GM19455 (cell line): ENCODE results near the gene WDR59.
"Not testable (repeated sequence)": the region's sequence is repeated elsewhere in the genome, so short reads cannot be mapped to it uniquely, and the experiment has no call there.

ENCODE experiments used
- ATAC-seq: cut with Tn5 transposase; IDR thresholded peaks from one replicate; pipeline ENCODE4 v1.9.1; 2021; ENCODE audit not compliant: unreplicated experiment

WDR59 gene

DNA sequence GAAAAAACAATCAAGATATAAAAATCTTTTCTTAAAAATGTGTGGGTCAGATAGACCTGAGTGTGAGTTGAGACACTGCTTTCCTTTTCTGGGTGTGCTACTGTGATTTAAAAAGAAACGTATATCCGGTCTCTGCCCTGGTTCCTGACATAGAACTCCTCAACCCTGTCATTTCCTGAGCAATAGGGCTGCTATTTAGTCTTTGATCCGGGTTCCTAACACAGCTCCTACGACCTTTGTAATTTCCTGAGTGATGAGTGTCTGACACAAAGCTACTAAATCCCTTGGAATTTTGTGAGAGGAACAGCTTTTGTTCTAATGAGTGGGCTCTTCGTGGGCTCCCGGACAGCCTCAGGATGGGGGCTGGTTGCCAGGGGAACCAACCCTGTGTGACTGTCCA is 116.4 kb downstream of the WDR59 start:
- no peak for ATAC-seq

DNA sequence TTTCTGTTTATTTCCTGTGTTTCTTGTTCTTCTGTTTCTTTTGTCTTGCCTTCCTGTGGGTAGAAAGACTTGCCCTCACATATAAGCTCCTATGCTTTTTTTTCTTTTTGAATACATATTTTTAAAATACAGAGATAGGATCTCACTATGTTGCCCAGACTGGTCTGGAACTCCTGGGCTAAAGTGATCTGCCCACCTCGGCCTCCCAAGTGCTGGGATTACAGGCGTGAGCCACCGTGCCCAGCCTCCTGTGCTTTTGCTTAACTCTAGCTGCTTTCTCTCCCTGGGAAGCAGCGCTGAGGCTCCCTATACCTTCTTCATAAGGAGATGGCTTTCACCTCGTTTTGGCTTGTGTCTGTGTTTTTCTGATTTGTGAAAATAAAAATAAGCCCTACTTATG is 116.9 kb downstream of the WDR59 start:
- ATAC-seq = no peak

DNA sequence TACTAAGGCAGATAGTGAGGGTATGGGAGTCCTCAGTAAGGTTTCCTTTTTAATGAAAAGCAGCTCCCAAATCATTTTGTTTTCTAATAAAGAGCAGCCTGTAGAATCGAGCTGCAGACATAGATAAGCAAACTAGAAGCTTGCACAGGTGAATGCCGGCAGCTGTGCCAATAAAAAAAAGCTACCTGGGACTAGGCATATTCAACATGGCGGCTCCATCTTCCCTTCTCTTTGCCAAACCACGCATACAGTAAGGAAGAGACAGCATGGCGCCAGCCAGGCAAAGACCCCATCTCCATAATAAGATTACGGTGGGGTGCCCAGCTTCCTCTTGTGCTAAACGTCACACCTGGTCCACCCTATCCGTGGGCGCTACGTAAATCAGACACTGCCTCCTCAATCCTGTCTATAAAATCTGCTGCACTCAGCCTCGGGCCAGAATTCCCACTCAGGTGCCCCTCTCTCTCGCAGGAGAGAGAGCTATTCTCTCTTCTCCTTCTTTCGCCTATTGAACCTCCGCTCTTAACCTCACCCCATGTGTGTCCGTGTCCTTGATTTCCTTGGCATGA is 117.6 kb downstream of the WDR59 start:
- no peak for ATAC-seq

DNA sequence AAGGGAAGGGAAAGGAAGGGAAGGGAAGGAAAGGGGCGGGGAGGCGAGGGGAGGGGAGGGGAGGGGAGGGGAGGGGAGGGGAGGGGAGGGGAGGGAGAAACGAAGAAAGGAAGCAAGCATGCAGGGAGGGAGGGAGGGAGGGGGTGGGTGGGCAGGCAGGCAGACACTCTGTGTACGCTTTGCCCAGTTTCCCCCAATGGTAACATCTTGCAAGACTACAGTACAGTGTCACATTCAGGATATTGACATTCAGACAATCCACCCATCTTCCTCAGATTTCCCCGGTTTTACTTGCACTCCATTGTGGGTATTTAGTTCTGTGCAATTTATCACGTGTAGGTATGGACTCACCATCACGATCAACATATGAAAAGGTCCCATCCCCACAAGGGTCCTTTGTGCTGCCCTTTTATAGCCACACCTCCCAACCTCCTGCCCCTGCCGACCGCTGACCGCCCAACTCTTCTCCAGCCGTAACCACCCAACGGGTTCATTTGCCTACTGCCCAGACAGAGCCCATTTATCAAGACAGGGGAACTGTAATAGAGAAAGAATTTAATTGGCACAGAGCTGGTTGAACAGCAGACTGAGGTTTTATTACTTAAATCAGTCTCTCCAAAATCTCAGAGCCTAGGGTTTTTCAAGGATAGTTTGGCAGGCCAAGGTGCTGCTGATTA is 118.9 kb downstream of the WDR59 start:
- ATAC-seq = no peak

DNA sequence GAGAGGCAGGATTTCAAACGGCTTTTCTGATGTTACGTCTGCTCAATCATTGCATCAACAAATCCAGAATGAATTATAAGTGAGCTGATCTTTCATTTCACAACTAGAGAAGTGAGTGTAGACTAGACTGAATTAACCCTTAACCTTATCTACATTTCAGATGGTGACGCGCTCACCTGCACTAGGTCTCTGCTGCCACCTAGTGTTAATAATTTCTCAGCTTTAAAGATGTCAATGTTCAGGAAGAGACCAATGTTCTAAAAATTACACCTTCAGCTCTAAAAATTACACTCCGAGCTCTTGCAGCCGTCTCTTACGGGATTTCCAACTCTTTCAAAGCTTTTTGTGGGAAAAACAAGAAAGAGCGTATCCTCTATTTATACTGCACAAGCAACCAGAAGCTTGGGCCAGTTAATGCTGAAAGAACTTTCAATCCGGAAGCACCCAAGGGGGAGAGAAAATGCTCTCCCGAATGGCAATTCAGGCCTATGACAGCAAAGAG is 122.1 kb downstream of the WDR59 start:
- ATAC-seq = no peak

DNA sequence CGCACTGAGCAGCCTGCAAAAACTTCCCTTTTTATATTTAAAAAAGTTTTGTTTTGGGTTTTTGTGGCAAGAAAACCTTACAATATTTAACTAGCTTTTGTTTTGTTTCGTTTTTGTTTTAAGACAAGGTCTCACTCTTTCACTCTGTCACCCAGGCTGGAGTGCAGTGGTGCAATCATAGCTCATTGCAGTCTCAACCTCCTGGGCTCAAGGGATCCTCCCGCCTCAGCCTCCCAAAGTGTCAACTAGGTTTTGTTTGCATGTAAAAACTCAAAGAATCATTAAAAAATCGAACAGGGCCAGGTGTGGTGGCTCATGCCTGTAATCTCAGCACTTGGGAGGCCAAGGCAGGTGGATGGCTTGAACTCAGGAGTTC is 132.4 kb downstream of the WDR59 start:
- ATAC-seq = no peak

DNA sequence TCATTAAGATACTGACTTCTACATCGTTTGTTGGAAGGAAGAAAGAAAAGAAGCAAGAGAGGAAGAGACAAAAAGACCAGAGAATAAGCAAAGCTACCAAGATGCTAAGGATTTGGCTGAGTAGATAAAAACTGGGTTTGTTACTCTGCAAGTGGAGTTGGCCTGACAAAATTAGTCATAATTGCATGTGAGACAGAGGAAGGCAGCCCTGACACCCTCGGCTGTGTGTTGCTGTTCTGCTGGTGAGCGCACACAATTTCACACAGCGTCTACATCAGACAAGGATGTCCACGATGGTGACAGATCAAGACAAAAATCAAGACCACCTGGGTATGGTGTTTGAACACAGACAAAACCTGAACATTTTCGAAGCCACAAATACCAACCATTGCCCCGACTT is 134.9 kb downstream of the WDR59 start:
- no peak for ATAC-seq

DNA sequence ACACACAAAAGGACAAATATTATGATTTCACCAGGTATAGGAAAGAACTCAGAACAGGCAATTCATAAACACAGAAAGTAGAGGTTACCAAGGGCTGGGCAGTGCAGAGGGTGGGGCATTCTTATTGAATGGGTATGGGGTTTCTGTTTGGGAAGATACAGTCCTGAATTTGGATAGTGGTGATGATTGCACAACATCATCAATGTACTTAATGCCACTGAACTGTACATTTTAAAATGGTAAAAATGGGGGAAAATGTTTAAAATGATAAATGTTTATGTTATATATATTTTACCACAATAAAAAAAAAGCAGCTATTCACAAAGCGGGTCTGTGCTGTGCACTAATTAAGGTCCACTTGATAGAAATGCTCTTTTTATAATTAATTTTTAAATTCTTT is 137.7 kb downstream of the WDR59 start:
- no peak for ATAC-seq

DNA sequence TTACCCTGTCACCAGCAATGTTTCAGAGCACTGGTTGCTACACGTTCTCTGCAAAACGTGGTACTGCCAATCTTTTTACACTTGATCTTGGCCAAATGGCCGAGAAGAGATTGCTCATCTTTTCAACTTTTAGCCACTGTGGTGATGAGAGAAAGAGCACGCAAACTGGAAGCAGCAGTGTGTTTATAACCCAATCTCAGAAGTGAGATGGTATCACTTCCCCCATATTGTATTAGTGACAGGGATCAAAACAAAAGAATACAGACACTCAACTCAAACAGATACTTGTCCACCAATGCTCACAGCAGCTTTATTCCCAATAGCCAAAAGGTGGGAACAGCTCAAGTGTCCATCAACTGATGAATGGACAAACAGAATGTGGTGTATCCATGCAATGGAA is 138.2 kb downstream of the WDR59 start:
- ATAC-seq = no peak

DNA sequence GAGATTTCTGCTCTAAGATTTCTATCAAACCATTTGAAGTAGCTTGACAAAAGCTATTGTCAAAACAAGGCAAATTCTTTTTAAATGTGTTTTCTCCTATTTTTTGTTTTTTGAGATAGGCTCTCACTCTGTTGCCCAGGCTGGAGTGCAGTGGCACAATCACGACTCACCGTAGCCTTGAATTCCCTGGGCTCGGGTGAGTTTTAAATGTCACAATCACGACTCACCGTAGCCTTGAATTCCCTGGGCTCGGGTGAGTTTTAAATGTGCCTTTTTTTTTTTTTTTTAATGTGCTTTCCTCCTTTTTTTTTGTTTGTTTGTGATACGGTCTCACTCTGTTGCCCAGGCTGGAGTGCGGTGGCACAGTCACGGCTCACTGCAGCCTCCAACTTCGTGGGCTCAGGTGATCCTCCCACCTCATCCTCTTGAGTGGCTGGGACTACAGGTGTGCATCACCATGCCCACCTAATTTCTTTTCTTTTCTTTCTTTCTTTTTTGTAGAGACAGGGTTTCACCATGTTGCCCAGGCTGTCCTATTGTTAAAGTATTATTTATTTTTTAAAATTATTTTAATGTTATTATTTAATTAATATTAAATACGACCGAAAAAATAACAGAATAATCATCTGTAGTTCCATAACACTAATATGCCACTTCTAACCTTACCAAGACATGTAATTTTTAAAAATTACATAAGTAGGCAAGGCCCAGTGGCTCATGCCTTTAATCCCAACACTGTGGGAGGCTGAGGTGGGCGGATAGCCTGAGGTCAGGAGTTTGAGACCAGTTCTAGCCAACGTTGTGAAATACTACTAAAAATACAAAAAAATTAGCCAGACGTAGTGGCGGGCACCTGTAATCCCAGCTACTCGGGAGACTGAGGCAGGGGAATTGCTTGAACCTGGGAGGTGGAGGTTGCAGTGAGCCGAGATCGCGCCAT is 140.6 kb downstream of the WDR59 start:
- ATAC-seq = no peak

DNA sequence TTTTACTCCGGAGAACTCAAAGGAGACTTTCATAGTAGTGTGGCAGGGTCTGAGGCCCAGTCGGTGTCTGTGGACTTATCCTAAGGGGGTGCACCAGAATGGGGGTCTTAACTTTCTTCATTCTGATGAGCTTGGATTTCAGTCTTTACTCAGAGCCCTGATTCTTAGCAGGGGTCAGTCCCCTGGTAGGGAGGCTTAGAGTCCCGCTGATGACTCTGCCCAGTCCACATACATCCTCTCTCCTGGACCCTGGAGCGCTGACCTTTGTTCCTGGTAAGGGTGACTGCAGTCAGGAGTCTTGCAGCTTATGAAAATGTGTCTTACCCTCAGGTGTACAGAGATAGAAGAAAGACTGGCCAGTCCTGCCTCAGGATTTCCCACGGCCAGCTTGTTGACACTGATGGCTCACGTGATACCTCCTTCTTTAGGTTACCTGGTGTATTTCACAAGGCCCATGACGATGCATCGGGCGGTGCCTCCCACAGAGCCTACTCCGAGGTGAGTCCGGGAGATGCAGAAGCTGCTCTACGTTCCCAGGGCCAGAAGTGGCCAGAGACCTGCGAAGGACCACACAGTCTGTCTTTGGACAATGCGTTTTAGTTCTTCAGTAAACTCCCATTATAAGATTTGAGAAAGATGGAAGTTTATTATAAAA is 141.4 kb downstream of the WDR59 start:
- ATAC-seq = not testable (repeated sequence)

DNA sequence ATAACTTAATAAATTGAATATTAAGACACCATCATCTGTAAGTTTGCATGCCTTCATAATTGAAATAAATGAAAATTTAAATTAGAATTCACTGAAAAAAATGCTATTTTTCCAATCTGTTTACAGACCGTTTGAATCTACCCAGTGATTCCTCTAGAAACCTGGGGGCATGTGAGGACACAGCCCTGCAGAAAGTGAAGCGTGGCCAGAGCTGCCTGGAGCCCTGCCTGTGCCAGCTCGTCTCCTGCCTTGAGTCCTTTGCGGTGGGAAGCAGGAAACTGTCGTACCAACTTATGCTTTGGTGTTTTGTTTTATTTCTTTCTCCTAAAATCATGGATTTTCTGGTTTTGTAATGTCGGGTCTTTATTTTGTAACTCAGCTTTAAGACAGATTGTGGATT is 142.5 kb downstream of the WDR59 start:
- no peak for ATAC-seq

DNA sequence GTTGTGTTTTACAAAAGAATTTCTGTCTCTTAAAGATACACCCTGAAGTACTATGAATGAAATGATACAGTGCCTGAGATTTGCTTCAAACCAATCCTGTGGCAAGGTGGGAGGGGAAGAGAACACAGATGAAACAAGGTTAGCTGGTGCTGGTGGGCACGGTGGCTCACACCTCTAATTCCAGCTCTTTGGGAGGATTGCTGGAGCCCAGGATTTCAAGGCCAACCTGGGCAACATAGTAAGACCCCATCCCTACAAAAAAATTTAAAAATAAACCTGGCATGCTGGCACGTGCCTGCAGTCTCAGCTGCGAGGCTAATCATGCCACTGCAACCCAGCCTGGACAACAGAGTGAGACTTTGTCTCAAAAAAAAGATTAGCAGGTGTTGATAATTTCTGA is 143.0 kb downstream of the WDR59 start:
- no peak for ATAC-seq

DNA sequence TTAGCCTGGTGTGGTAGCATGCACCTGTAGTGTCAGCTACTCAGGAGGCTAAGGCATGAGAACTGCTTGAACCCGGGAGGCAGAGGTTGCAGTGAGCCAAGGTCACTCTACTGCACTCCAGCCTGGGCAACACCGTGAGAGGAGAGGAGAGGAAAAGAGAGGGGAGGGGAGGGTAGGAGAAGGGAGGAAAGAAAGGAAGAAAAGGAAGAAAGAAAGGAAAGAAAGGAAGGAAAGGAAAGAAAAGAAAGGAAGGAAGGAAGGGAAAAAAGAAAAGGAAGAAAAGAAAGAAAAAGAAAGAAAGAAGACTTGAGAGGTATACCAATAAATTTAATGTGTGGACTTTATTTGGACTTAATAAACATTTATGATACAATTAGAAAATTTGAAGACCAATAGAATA is 143.5 kb downstream of the WDR59 start:
- no peak for ATAC-seq

DNA sequence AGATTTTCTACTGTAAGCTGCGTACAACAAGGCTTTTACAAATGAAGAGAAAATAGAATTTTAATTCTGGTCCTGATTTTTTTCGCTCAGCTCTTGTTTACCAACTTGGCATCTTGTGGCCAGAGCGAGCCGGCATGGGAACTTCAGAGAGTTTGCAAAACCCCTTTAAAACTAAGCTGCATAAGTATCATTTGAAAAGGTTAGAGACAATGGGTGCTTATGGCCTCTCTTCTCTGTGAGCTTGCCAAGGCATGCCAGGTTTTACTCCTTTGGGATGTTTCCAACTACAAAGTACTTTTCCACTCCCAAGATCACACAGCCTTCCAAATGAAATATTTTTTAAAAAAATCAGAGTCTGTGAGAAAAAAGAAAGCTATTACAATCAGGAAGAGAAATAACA is 147.9 kb downstream of the WDR59 start:
- ATAC-seq = no peak

DNA sequence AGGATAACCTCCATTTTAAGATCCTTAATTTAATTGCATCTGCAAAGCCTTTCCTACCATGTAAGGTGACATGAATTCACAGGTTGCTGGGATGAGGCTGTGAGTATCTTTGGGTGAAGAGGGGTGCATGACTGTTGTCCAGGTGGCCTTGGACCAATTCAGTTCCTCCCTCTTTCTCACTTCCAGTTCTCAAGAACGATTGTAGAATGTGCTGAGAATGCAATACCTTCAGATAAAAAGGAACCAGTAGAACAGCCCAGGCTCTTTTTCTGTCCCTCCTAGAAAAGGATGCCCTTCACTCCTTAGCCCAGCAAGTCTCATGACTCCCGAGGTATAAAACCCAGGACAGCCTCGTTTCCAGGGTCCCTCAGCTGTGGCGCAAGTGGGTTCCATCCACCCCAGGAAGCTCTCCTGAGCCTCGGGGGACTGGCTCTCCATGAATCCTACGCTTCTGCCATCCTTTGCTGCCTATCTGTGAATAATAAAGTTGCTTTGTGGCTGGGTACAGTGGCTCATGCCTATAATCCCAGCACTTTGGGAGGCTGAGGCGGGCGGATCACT is 148.7 kb downstream of the WDR59 start:
- ATAC-seq = no peak

DNA sequence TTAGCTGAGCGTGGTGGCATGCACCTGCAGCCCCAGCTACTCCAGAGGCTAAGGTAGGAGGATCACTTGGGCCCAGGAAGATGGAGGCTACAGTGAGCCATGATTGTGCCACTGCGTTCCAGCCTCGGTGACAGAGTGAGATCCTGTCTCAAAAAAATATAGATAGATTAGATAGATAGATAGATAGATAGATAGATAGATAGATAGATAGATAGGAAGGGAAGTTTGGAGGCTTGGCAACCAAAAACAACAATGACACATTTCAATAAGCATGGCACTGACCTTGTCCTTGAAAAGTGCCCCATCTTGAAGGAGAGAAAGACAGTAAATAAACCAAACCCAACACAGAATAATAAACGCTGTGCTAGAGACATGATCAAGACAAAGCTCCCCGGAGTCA is 152.7 kb downstream of the WDR59 start:
- no peak for ATAC-seq

DNA sequence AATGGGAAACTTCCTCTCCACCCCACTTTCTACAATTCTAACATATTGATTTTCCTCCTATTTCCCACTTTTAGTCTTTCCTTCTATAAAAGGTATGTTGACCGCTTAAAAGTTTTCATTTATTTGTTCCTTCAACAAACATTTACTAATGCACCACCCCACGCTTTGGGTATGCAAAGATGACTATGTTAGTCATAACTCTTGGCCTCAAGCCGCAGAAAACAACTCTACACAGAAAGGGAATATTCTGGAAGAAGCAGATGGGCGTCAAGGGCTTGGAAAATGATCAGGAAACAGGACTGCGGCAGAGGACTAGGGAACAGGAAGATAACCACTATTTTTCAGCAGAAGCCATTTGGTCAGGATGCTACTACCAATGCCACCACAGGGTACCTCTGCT is 153.5 kb downstream of the WDR59 start:
- no peak for ATAC-seq

DNA sequence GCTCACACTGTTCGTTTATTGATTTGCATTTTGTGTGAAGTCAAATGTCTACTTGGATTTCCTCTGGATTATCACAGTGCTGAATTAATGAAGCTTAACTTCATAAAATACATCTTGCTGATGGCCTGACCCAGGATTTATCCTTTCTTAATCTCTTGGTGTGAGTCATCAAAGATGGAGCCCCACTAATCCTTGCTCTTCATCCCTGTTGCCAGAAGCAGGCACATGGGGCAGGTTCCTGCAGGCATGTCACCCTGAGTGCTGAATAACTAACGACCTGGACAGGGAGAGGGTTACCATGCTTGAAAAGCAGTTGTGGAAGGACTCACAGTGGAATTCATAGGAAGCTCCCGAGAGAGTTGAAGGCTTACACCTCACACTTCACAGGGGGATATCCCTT is 154.3 kb downstream of the WDR59 start:
- no peak for ATAC-seq

DNA sequence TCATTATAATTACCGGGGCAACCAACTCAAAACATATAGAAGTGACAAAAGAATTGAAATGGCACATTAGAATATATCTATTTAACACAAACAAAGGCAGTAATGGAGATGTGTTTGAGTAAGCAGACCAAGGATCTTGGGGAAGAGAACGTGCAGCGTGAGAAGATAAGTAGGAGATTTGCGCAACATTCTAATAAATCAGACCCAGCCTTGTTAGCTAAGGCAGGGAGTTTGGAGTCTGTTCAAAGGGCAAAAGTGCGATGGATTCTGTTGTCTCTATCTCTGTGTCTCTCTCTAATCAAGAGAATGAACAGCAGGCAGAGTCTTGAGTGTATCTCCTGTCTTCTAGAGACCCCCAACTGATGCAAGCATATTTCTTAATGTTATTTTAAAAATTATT is 155.3 kb downstream of the WDR59 start:
- ATAC-seq = no peak

DNA sequence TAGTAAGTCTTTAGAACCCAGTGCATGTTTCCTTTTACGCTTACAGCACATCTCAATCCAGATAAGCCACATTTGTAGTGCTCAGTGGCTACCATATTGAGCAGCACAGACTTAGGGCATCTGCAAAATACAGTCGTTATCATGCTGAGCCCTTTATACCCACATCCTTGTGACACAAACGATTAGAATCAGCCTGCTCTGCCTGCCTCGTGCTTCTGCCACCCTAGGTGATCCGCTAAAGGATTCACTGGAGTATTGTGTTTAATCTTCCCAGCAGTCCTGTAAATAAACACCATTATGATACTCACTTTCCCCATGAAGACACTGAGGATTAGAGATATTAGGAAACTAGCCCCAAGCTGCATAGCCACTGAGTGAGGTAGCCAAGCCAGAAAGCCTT is 159.0 kb downstream of the WDR59 start:
- no peak for ATAC-seq
